ENCODE data around the gene CGREF1. TPM values are rescaled to one million over a fixed set of nuclear protein-coding genes. Genes with fewer than 3 reads are reported as not detected.

CGREF1 gene, protein sequence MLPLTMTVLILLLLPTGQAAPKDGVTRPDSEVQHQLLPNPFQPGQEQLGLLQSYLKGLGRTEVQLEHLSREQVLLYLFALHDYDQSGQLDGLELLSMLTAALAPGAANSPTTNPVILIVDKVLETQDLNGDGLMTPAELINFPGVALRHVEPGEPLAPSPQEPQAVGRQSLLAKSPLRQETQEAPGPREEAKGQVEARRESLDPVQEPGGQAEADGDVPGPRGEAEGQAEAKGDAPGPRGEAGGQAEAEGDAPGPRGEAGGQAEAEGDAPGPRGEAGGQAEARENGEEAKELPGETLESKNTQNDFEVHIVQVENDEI
- 1 to 10 TPM; 2.7 to 3.5 TPM for total RNA-seq
- polyA plus RNA-seq = 0.17 TPM

DNA sequence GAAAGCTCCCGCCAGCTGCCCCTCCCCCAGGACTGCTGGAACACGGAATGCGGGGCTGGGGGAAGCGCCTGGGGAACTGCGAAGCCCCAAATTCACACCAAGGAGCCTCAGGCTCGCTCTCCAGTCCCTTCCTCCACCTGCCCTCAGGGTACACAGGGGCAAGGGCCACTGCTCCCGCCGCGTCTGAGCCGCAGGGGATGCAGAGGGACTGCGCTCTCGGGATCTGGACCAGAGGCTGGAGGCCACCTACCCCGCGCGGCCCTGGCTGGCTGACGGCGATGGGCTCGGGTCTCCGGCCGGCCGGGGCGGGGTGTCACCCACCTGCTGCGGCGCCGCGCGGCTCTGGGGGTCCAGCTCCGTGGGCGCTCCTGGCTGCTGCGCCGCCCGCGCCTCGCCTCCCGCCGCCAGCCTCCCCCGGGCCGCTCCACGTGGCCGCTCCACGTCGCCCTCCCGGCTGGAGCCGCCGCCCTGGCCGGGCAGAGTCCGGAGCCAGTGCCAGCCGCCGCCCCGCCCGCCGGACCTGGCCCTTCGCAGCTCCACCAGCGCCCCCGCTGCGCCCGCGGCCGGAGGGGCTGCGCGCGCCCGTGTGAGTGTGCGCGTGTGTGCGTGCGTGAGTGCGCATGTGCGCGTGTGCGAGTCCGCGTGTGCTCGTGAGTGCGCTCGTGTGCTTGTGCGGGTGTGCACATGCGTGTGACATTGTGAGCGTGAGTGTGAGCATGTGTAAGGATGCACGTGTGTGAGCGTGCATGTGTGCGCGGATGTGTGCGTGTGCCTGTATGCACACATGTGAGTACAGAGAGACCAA lies at the start of gene CGREF1:
TSS of gene CGREF1 (minus strand) at position 604 of the 805 bp plus-strand sequence. CDS start 14,762 bp downstream, outside the sequence.
- H3K9me3 Mint-ChIP-seq = no peaks in the 10 kb centered on the region
- peak within 1 kb of the TSS in 3 of 8 donors; percentile 17 to 71 (median 66) for H3K27ac Mint-ChIP-seq
- H3K27me3 Mint-ChIP-seq = peaks cover 20 to 34% of the 10 kb centered on the region in 2 donors
- H3K9me3 ChIP-seq (ENCODE audit: low read length) = no peaks in the 10 kb centered on the region
- no peaks in the 10 kb centered on the region for H3K36me3 ChIP-seq (ENCODE audit: insufficient read depth, low read length)
- peaks cover 0 to 3% (median 0%) of the 10 kb centered on the region in 3 donors for H3K36me3 Mint-ChIP-seq
- peaks cover 10% of the 10 kb centered on the region for H3K4me1 ChIP-seq (ENCODE audit: insufficient read depth, low read length)
- H3K4me1 Mint-ChIP-seq = peaks cover 16 to 18% (median 18%) of the 10 kb centered on the region in 3 donors
- H3K4me3 ChIP-seq (ENCODE audit: low read length) = peak within 1 kb of the TSS; percentile 51
- H3K27ac ChIP-seq (ENCODE audit: low read depth, low read length) = no peak within 1 kb of the TSS
- DNase-seq = no peak
- peaks cover 11% of the 10 kb centered on the region for H3K27me3 ChIP-seq (ENCODE audit: insufficient read depth, low read length, poor library complexity, severe bottlenecking)
- ChIA-PET POLR2A (no interaction called here), CTCF (no interaction called here)
- H3K4me3 Mint-ChIP-seq = peak within 1 kb of the TSS; percentile 70 to 83 (median 76)

DNA sequence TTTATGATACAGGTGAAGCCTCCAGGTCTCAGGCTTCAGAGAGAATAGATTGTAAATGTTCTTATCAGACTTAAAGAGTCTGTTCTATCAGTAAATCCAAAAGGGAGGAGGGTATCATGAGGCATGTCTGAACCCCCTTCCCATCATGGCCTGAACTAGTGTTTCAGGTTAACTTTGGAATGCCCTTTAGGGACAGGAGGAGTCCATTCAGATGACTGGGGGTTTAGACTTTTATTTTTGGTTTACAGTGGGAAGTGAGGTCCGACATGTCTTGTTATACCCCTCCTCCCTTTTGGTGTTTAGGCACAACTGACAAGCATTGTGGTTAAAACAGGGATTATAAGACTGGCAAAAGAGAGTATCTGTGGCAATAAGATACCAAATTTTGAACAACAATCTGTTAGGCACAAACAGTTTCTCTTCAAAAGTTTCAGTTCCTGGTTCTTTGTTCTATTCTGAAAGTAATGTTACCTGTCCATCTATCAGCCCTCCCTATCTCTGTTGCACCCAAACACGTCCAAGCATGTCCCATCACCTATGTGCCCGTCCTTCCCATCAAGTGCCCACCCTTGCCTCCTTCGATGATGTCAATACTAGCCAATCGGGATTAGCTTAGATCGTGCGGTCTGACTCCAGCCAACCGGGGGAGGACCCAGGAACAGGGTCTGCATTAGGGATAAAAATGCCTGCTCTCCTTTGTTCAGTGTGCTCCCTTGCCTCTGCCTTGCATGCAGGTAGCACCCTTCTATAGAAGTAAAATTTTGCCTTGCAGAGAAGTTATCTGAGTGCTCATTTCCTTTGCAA lies 46.2 kb upstream of the CGREF1 start:
- Histone ChIP-seq H3K4me3 (ENCODE audit: low read length) (no peak overlapping the region), H3K27me3 (ENCODE audit: insufficient read depth, low read length, poor library complexity, severe bottlenecking) (peaks cover 2% of the 10 kb centered on the region), H3K36me3 (ENCODE audit: insufficient read depth, low read length) (no peaks in the 10 kb centered on the region), H3K9me3 (ENCODE audit: low read length) (no peaks in the 10 kb centered on the region), H3K27ac (ENCODE audit: low read depth, low read length) (no peak overlapping the region), H3K4me1 (ENCODE audit: insufficient read depth, low read length) (peaks cover 4% of the 10 kb centered on the region)
- H3K27ac Mint-ChIP-seq = peak overlapping the region in 1 of 8 donors; percentile 78
- peaks cover 0 to 4% (median 2%) of the 10 kb centered on the region in 3 donors for H3K4me1 Mint-ChIP-seq
- H3K36me3 Mint-ChIP-seq = no peaks in the 10 kb centered on the region
- ChIA-PET CTCF (no interaction called here), POLR2A (no interaction called here)
- DNase-seq = no peak
- no peak overlapping the region for H3K4me3 Mint-ChIP-seq
- H3K27me3 Mint-ChIP-seq = peaks cover 6 to 7% of the 10 kb centered on the region in 2 donors
- no peaks in the 10 kb centered on the region for H3K9me3 Mint-ChIP-seq

DNA sequence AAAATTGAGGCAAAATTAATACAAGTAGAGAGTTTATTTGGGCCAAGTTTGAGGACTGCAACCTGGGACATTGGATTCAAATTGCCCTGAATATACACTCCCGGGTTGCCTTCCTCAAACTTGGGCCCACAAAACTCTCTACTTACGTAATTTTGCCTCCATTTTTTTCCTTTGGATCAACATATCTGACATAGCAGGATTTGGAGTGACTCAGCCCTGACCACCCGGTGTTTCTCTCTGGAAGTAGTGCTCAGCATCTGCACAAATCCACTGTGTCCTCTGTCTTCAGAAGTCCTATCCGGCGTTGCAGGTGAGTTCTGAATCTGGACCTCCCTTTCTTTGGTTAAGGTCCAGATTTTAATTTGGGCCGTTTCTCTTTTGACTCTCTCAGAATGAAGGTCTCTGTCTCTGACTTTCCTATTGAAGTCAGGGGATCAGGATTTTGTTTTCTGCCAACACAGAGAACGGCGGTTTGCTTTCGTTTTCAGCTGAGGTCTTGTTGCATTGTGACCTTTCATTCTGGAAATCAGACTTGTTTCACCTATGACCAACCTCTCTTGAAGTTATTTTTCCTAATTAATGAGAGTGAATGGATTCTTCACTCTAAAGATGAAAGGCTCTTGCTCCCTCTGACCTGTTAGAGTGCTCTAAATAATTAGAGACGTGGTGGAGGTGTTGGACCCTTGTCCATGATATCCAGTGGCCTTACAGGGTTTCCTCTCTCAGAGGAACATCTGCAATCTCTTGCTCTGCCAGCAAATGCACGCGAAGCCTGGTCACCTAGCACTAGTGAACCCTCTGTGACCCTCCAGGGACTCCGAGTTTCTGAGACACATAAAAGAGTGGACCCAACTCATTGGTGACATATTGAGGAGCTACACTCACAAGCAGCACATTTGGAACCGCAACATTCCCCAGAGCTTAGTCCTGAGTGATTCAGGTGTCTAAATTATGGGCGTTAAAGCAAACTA lies 43.5 kb upstream of the CGREF1 start:
- no peak overlapping the region for H3K27ac ChIP-seq (ENCODE audit: low read depth, low read length)
- no peaks in the 10 kb centered on the region for H3K9me3 Mint-ChIP-seq
- H3K4me1 Mint-ChIP-seq = no peaks in the 10 kb centered on the region
- H3K9me3 ChIP-seq (ENCODE audit: low read length) = no peaks in the 10 kb centered on the region
- H3K4me3 ChIP-seq (ENCODE audit: low read length) = no peak overlapping the region
- H3K4me3 Mint-ChIP-seq = peak overlapping the region in 1 of 7 donors; percentile 28
- H3K36me3 Mint-ChIP-seq = no peaks in the 10 kb centered on the region
- ChIA-PET CTCF (no interaction called here), POLR2A (no interaction called here)
- H3K4me1 ChIP-seq (ENCODE audit: insufficient read depth, low read length) = no peaks in the 10 kb centered on the region
- DNase-seq = no peak
- no peaks in the 10 kb centered on the region for H3K27me3 ChIP-seq (ENCODE audit: insufficient read depth, low read length, poor library complexity, severe bottlenecking)
- H3K27ac Mint-ChIP-seq = peak overlapping the region in 1 of 8 donors; percentile 15
- H3K27me3 Mint-ChIP-seq = peaks cover 6 to 7% of the 10 kb centered on the region in 2 donors
- no peaks in the 10 kb centered on the region for H3K36me3 ChIP-seq (ENCODE audit: insufficient read depth, low read length)

DNA sequence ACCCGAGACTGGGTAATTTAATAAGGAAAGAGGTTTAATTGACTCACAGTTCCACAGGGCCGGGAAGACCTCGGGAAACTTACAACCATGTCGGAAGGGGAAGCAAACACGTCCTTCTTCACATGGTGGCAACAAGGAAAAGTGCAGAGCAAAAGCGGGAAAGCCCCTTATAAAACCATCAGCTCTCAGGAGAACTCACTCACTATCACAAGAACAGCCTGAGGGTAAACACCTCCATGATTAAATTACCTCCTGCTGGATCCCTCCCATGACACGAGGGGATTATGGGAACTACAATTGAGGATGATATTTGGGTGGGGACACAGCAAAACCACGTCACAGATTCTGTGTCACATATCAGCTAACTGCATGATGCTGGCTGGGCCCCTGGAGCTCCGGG lies 41.3 kb upstream of the CGREF1 start:
- Histone ChIP-seq H3K9me3 (ENCODE audit: low read length) (no peaks in the 10 kb centered on the region), H3K4me1 (ENCODE audit: insufficient read depth, low read length) (no peaks in the 10 kb centered on the region), H3K27ac (ENCODE audit: low read depth, low read length) (no peak overlapping the region), H3K27me3 (ENCODE audit: insufficient read depth, low read length, poor library complexity, severe bottlenecking) (no peaks in the 10 kb centered on the region), H3K36me3 (ENCODE audit: insufficient read depth, low read length) (no peaks in the 10 kb centered on the region), H3K4me3 (ENCODE audit: low read length) (no peak overlapping the region)
- no peak for DNase-seq
- Mint-ChIP-seq H3K36me3 (no peaks in the 10 kb centered on the region), H3K27ac (no peak overlapping the region), H3K9me3 (no peaks in the 10 kb centered on the region), H3K27me3 (peaks cover 3 to 7% of the 10 kb centered on the region in 2 donors), H3K4me1 (no peaks in the 10 kb centered on the region), H3K4me3 (no peak overlapping the region)
- POLR2A ChIA-PET = no interaction called here
- CTCF ChIA-PET = interaction anchor here (1.7 kb wide), 1 partner anchor 10 kb away, joined by 6 read pairs; no protein-coding TSS in a partner anchor

DNA sequence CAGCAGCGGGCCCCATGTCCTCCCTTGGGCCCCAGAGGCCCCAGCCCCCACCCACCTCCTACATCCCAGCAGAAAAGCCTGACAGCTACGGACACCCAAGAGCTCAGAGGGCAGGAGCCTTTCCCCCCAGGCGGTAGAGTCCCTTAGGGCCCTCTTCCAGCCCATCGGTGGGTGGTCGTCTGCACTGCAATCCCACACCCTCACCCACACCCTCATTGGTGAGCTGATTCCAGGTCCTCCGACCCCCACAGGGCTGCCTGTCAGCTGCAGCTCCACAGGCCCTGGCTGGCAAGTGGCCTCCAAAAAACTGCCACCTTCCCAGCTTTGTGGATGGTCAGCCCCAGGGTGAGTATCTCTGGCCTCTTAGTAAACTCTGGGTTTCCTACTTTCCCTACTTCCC lies 40.3 kb upstream of the CGREF1 start:
- Mint-ChIP-seq H3K27me3 (peaks cover 3 to 7% of the 10 kb centered on the region in 2 donors), H3K9me3 (no peaks in the 10 kb centered on the region), H3K4me1 (no peaks in the 10 kb centered on the region), H3K4me3 (no peak overlapping the region), H3K27ac (peak overlapping the region in 1 of 8 donors; percentile 94), H3K36me3 (no peaks in the 10 kb centered on the region)
- ChIA-PET CTCF (no interaction called here), POLR2A (no interaction called here)
- Histone ChIP-seq H3K27me3 (ENCODE audit: insufficient read depth, low read length, poor library complexity, severe bottlenecking) (no peaks in the 10 kb centered on the region), H3K9me3 (ENCODE audit: low read length) (no peaks in the 10 kb centered on the region), H3K27ac (ENCODE audit: low read depth, low read length) (no peak overlapping the region), H3K4me1 (ENCODE audit: insufficient read depth, low read length) (no peaks in the 10 kb centered on the region), H3K36me3 (ENCODE audit: insufficient read depth, low read length) (no peaks in the 10 kb centered on the region), H3K4me3 (ENCODE audit: low read length) (no peak overlapping the region)
- no peak for DNase-seq

DNA sequence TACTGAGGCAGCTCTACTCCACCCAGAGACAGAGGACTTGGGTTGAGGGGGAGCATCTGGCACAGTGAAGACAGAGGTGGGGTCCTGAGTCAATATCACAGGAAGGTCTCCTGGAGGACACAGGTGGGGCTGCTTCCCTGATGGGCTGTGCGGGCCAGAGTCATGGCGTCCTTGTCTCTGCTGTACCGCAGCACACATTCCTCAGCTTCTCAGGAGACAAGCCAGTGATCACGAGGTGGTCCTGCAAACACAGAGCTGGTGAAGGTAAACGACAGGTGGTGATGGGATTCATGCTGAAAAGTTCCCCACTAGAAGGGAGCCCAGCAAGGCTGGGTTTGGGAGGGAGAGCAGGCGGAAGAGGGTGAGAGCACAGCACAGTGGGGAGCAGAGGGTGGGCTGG lies 39.5 kb upstream of the CGREF1 start:
- no peak overlapping the region for H3K27ac Mint-ChIP-seq

DNA sequence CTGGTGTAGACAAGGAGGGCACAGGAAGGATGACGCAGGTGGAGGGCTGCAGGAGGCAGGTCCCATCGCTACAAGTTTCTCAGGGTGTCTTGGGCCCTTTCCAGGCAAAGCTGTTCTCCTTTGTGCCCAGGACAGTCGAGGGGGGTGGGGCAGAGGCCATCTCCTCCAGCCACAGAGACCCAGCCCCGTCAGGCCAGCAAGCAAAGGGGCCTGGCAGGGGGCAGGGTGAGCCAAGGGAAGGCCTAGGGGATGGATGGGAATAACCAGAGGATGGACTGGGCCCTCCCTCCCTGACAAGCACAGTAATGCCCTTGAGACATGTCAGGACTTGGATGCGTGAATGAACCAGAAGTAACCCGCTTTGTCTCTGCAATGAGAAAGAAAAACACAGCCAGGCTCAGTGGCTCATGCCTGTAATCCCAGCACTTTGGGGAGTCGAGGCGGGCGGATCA lies 36.2 kb upstream of the CGREF1 start:
- DNase-seq = no peak
- H3K4me3 Mint-ChIP-seq = no peak overlapping the region
- ChIA-PET POLR2A (no interaction called here), CTCF (no interaction called here)
- Histone ChIP-seq H3K4me1 (ENCODE audit: insufficient read depth, low read length) (no peaks in the 10 kb centered on the region), H3K9me3 (ENCODE audit: low read length) (no peaks in the 10 kb centered on the region), H3K27me3 (ENCODE audit: insufficient read depth, low read length, poor library complexity, severe bottlenecking) (no peaks in the 10 kb centered on the region), H3K36me3 (ENCODE audit: insufficient read depth, low read length) (no peaks in the 10 kb centered on the region), H3K4me3 (ENCODE audit: low read length) (no peak overlapping the region), H3K27ac (ENCODE audit: low read depth, low read length) (no peak overlapping the region)
- H3K4me1 Mint-ChIP-seq = no peaks in the 10 kb centered on the region
- H3K27ac Mint-ChIP-seq = no peak overlapping the region
- no peaks in the 10 kb centered on the region for H3K36me3 Mint-ChIP-seq
- H3K27me3 Mint-ChIP-seq = peaks cover 6 to 12% of the 10 kb centered on the region in 2 donors
- H3K9me3 Mint-ChIP-seq = no peaks in the 10 kb centered on the region

More for the DNA sequence above, 39.5 kb upstream of the CGREF1 start:
- no peaks in the 10 kb centered on the region for H3K9me3 ChIP-seq (ENCODE audit: low read length)
- no peak for DNase-seq
- H3K4me3 Mint-ChIP-seq = no peak overlapping the region
- H3K4me1 ChIP-seq (ENCODE audit: insufficient read depth, low read length) = no peaks in the 10 kb centered on the region
- H3K4me1 Mint-ChIP-seq = no peaks in the 10 kb centered on the region
- H3K9me3 Mint-ChIP-seq = no peaks in the 10 kb centered on the region
- no peaks in the 10 kb centered on the region for H3K27me3 ChIP-seq (ENCODE audit: insufficient read depth, low read length, poor library complexity, severe bottlenecking)
- ChIA-PET CTCF (interaction anchor here (0.7 kb wide), 1 partner anchor 121 kb away, joined by 3 read pairs; no protein-coding TSS in a partner anchor), POLR2A (no interaction called here)
- no peaks in the 10 kb centered on the region for H3K36me3 ChIP-seq (ENCODE audit: insufficient read depth, low read length)
- H3K27ac ChIP-seq (ENCODE audit: low read depth, low read length) = no peak overlapping the region
- no peaks in the 10 kb centered on the region for H3K36me3 Mint-ChIP-seq
- H3K27me3 Mint-ChIP-seq = peaks cover 8 to 10% of the 10 kb centered on the region in 2 donors
- H3K4me3 ChIP-seq (ENCODE audit: low read length) = no peak overlapping the region
